Natural killer cell (primary cell): ENCODE measurements around the gene ZNF280D. TPM values are rescaled to one million over a fixed set of nuclear protein-coding genes. Genes with fewer than 3 reads are reported as not detected.

Experiments
- ATAC-seq, 3 donors: fragments of 150-1000 bp in 2 of 3; fragments of 200-7000 bp in 1 of 3; cut with Tn5 transposase; 1 replicate in 1 of 3; 2 replicates in 2 of 3; pipeline ENCODE4 v1.10.0; 2021; ENCODE audit warnings: mild to moderate bottlenecking in 2 of 3, moderate library complexity in 2 of 3
- DNase-seq, 2 donors: peaks; one replicate each; pipeline versions ENCODE4 v3.0.0 to v3.0.0-alpha.2; 2013 to 2021; ENCODE audit warnings: mixed read lengths in 1 of 2
- H3K27ac ChIP-seq: one replicate; pipeline ENCODE4 v1.5.1; 2013; ENCODE audit warnings: mild to moderate bottlenecking, low read length
- H3K27me3 ChIP-seq: one replicate; pipeline ENCODE4 v1.6.1; 2013; ENCODE audit warnings: low read length; ENCODE audit not compliant: control insufficient read depth, insufficient read depth
- H3K36me3 ChIP-seq: one replicate; pipeline ENCODE4 v1.6.1; 2013; ENCODE audit warnings: low read length; ENCODE audit not compliant: control insufficient read depth, insufficient read depth
- H3K4me1 ChIP-seq: one replicate; pipeline ENCODE4 v1.6.1; 2013; ENCODE audit warnings: low read length; ENCODE audit not compliant: control insufficient read depth, insufficient read depth
- H3K4me3 ChIP-seq: one replicate; pipeline ENCODE4 v1.5.1; 2013; ENCODE audit warnings: low read length
- H3K9me3 ChIP-seq: one replicate; pipeline ENCODE4 v1.6.1; 2013; ENCODE audit warnings: low read length; ENCODE audit not compliant: control insufficient read depth, insufficient read depth
- H3K27ac Mint-ChIP-seq, 2 donors: one replicate each; pipeline ENCODE4 v1.8.0; 2022; ENCODE audit warnings: mild to moderate bottlenecking in 2 of 2, mixed read lengths in 2 of 2, moderate library complexity in 1 of 2
- H3K27me3 Mint-ChIP-seq, 2 donors: one replicate each; pipeline ENCODE4 v1.8.0; 2022; ENCODE audit warnings: low read depth in 2 of 2, mixed read lengths in 2 of 2
- H3K36me3 Mint-ChIP-seq: one replicate; pipeline ENCODE4 v1.8.0; 2022; ENCODE audit warnings: mixed read lengths
- H3K4me1 Mint-ChIP-seq, 2 donors: one replicate each; pipeline ENCODE4 v1.8.0; 2022; ENCODE audit warnings: mixed read lengths in 2 of 2
- H3K4me3 Mint-ChIP-seq: one replicate; pipeline ENCODE4 v1.8.0; 2022; ENCODE audit warnings: mild to moderate bottlenecking, moderate library complexity, mixed read lengths
- H3K9me3 Mint-ChIP-seq, 2 donors: one replicate each; pipeline ENCODE4 v1.8.0; 2022; ENCODE audit warnings: mixed read lengths in 2 of 2
- WGBS: methylation state at CpG from one replicate; pipeline ENCODE4 v1.1.7; 2013; ENCODE audit warnings: missing lambda C conversion rate; ENCODE audit not compliant: insufficient coverage; 5-methylcytosine and 5-hydroxymethylcytosine counted together
- intact Hi-C: fragments of 100-400 bp; cut with micrococcal nuclease; formaldehyde crosslinking; loops from one replicate; pipeline ENCODE4 v1.14.2; 2022
- total RNA-seq, 4 donors: library from RNA; stranded (reverse); fragments of 120-200 nt in 1 of 4; gene quantifications; one replicate each; pipeline versions ENCODE4 v1.2.3 to v1.2.4, GENCODE V29; 2013 to 2022
- TF ChIP-seq, protein P1 (sequence below): fragments of 200-600 bp; IDR thresholded peaks from one replicate; pipeline ENCODE4 v1.8.0; 2022; ENCODE audit warnings: antibody characterized with exemption

ZNF280D gene
- total RNA-seq, 3 donors from 2014 or later (not counting 1 experiment from before 2014, with no cell fraction given), result 35.6 to 39.6 (median 35.9) TPM

DNA sequence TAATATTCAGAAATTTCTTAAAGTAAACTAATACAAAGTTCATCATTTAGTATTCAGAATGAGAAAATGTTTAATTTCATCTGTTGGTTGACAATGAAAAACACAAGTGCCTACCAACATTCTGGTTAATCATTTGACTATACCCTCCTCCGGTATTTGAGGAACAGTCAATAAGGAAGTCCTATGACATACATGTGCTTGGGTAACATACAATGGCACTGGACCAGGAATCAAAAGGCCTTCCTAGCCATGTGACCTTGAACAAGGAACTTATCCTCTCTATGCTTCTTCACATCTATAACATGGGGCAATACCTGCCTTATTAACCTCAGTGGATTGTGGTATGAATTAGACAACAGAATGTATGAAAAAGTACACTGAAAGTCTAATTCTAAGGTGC lies 65.8 kb downstream of the ZNF280D start:
- H3K4me3 ChIP-seq, result no peak overlapping the region
- no peak overlapping the region for H3K27ac ChIP-seq
- Mint-ChIP-seq H3K4me3 (no peak overlapping the region), H3K9me3 (no peaks in the 10 kb centered on the region), H3K27me3 (no peaks in the 10 kb centered on the region), H3K4me1 (no peaks in the 10 kb centered on the region), H3K27ac (no peak overlapping the region), H3K36me3 (peaks cover 29% of the 10 kb centered on the region)
- no peak for DNase-seq
- H3K9me3 ChIP-seq, result no peaks in the 10 kb centered on the region
- intact Hi-C loops, result no loop called here
- no peaks in the 10 kb centered on the region for H3K4me1 ChIP-seq
- peaks cover 21% of the 10 kb centered on the region for H3K36me3 ChIP-seq
- TF ChIP-seq, protein P1, sequence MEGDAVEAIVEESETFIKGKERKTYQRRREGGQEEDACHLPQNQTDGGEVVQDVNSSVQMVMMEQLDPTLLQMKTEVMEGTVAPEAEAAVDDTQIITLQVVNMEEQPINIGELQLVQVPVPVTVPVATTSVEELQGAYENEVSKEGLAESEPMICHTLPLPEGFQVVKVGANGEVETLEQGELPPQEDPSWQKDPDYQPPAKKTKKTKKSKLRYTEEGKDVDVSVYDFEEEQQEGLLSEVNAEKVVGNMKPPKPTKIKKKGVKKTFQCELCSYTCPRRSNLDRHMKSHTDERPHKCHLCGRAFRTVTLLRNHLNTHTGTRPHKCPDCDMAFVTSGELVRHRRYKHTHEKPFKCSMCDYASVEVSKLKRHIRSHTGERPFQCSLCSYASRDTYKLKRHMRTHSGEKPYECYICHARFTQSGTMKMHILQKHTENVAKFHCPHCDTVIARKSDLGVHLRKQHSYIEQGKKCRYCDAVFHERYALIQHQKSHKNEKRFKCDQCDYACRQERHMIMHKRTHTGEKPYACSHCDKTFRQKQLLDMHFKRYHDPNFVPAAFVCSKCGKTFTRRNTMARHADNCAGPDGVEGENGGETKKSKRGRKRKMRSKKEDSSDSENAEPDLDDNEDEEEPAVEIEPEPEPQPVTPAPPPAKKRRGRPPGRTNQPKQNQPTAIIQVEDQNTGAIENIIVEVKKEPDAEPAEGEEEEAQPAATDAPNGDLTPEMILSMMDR, result no peak
- 100% methylated on average over 1 of the region's 1 CpG for WGBS
- H3K27me3 ChIP-seq, result no peaks in the 10 kb centered on the region
- no peak for ATAC-seq

DNA sequence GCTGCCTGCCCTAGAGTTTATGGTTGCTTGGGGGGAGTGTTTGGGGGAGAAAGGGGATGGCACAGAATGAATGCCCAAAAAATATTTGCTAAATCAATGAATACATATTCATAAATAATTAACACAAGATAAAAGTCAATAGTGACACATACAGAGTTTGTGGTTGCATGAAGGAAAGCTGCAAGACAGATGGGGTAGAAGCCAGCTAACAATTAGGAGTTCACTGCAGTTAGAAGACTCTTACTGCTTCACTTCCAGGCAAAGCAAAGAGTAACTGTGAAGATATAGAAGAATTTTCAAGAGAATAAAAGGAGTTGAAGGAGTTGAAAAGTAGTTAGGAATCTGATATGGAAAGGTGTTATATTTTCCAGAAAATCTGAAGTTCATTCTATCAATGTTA lies 72.4 kb downstream of the ZNF280D start:
- no peak overlapping the region for H3K27ac ChIP-seq
- Mint-ChIP-seq H3K27me3 (no peaks in the 10 kb centered on the region), H3K27ac (no peak overlapping the region), H3K4me1 (peaks cover 8 to 9% of the 10 kb centered on the region in 2 donors), H3K4me3 (no peak overlapping the region), H3K36me3 (peaks cover 45% of the 10 kb centered on the region), H3K9me3 (no peaks in the 10 kb centered on the region)
- no peaks in the 10 kb centered on the region for H3K9me3 ChIP-seq
- H3K36me3 ChIP-seq, result peaks cover 22% of the 10 kb centered on the region
- ATAC-seq (no peak), DNase-seq (no peak)
- H3K4me1 ChIP-seq, result no peaks in the 10 kb centered on the region
- intact Hi-C loops, result no loop called here
- no peak overlapping the region for H3K4me3 ChIP-seq
- TF ChIP-seq, protein P1, result no peak
- no peaks in the 10 kb centered on the region for H3K27me3 ChIP-seq

- intact Hi-C loops, result no loop called here
- TF ChIP-seq, protein P1, result no peak
- DNase-seq (no peak), ATAC-seq (peak in 1 of 3 donors; percentile 72)
- Histone ChIP-seq H3K27me3 (no peaks in the 10 kb centered on the region), H3K4me1 (no peaks in the 10 kb centered on the region), H3K27ac (no peak overlapping the region), H3K36me3 (peaks cover 11% of the 10 kb centered on the region), H3K9me3 (no peaks in the 10 kb centered on the region), H3K4me3 (no peak overlapping the region)
- no peak overlapping the region for H3K4me3 Mint-ChIP-seq
- H3K36me3 Mint-ChIP-seq, result peaks cover 32% of the 10 kb centered on the region
- H3K9me3 Mint-ChIP-seq, result no peaks in the 10 kb centered on the region
- H3K27me3 Mint-ChIP-seq, result no peaks in the 10 kb centered on the region
- peaks cover 8 to 9% of the 10 kb centered on the region in 2 donors for H3K4me1 Mint-ChIP-seq
- 0% methylated on average over 1 of the region's 2 CpGs for WGBS
- H3K27ac Mint-ChIP-seq, result no peak overlapping the region
Measured at GRCh38 chr15:56659197-56659596, 74.1 kb downstream of the ZNF280D start.

- H3K27ac ChIP-seq, result no peak overlapping the region
- ATAC-seq (no peak), DNase-seq (no peak)
- intact Hi-C loops, result no loop called here
- Mint-ChIP-seq H3K27ac (no peak overlapping the region), H3K9me3 (no peaks in the 10 kb centered on the region), H3K36me3 (peaks cover 29% of the 10 kb centered on the region), H3K4me3 (no peak overlapping the region), H3K4me1 (peaks cover 7% of the 10 kb centered on the region in 2 donors), H3K27me3 (no peaks in the 10 kb centered on the region)
- no peaks in the 10 kb centered on the region for H3K4me1 ChIP-seq
- WGBS, result 86% methylated on average over 1 of the region's 3 CpGs
- no peaks in the 10 kb centered on the region for H3K9me3 ChIP-seq
- no peak overlapping the region for H3K4me3 ChIP-seq
- peaks cover 21% of the 10 kb centered on the region for H3K36me3 ChIP-seq
- H3K27me3 ChIP-seq, result no peaks in the 10 kb centered on the region
- TF ChIP-seq, protein P1, result no peak
Measured at GRCh38 chr15:56654624-56655023, 78.7 kb downstream of the ZNF280D start.
